HG03159 (cell line): Measurements from ENCODE around the gene FUT6.
"Not testable (repeated sequence)": the region's sequence is repeated elsewhere in the genome, so short reads cannot be mapped to it uniquely, and the experiment has no call there.

Experiments used
- ATAC-seq: cut with Tn5 transposase; IDR thresholded peaks from one replicate; pipeline ENCODE4 v1.9.1; 2021; ENCODE audit warnings: mild to moderate bottlenecking, moderate library complexity; ENCODE audit not compliant: unreplicated experiment

Gene FUT6

GRCh38 chr19:5863030-5863665 lies 23.6 kb upstream of the FUT6 start:
- ATAC-seq: no peak

DNA sequence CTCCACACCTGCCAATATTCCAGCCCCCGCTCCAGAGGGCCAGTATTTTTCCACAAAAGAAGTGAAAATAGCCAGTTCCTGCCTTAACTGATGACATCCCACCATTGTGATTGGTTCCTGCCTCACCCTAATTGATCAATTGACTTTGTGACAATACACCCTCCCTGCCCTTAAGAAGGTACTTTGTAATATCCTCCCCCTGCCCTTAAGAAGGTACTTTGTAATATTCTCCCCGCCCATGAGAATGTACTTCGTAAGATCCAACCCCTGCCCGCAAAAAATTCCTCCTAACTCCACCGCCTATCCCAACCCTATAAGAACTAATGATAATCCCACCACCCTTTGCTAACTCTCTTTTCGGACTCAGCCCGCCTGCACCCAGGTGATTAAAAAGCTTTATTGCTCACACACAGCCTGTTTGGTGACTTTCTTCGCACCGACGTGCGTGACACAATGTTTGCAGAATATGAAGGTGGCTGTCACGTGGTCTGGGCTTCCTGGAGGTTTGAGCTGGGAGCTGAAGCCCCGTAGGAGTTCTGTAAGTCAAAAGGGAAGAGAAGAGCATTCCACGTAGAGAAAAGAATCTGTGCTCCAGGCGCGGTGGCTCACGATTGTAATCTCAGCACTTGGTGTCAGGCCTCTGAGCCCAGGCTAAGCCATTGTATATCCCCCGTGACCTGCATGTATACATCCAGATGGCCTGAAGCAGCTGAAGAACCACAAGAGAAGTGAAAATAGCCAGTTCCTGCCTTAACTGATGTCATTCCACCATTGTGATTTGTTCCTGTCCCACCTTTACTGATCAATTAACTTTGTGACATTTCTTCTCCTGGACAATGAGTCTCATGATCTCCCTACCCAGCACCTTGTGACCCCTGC lies 17.9 kb upstream of the FUT6 start:
- no peak for ATAC-seq

DNA sequence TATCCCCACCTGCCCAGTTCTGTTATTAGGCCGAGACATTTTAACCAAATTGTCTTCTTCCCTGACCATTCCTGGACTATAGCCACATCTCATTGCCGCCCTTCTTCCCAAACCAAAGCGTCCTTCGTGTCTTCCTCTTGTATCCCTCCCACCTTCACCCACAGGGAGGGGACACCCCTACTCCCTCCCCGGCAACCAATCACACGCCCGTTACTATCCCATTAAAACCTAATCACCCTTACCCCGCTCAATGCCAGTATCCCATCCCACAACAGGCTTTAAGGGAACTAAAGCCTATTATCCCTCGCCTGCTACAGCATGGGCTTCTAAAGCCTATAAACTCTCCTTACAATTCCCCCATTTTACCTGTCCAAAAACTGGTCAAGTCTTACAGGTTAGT lies 15.6 kb upstream of the FUT6 start:
- ATAC-seq: not testable (repeated sequence)

DNA sequence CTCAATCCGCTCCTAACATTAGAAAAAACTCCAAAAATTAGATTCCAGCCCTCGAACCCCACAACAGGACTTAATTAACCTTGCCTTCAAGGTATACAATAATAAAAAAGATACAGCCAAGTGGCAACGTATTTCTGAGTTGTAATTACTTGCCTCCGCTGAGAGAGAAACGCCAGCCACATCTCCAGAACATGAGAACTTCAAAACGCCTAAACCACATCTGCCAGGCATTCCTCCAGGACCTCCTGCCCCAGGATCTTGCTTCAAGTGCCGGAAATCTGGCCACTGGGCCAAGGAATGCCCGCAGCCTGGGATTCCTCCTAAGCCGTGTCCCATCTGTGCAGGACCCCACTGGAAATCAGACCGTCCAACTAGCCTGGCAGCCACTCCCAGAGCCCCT lies 14.6 kb upstream of the FUT6 start:
- not testable (repeated sequence) for ATAC-seq

GRCh38 chr19:5851302-5851701 lies 11.8 kb upstream of the FUT6 start, which contains the start of gene FUT3:
TSS of gene FUT3 (minus strand) at chr19:5851449.
- no peak for ATAC-seq

- ATAC-seq: no peak
Measured at GRCh38 chr19:5850743-5851293, 11.3 kb upstream of the FUT6 start.

GRCh38 chr19:5850189-5850588 lies 10.7 kb upstream of the FUT6 start:
- ATAC-seq: no peak

DNA sequence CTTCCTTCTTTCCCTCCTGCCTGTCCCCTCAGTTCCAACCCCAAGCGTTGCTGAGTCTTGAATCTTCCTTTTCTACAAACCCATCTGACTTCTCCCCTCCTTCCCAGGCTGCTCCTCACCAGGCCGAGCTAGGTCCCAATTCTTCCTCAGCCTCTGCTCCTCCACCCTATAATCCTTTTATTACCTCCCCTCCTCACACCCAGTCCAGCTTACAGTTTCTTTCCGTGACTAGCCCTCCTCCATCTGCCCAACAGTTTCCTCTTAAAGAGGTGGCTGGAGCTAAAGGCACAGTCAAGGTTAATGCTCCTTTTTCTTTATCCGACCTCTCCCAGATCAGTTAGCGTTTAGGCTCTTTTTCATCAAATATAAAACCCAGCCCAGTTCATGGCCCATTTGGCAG lies 9.1 kb upstream of the FUT6 start:
- not testable (repeated sequence) for ATAC-seq

DNA sequence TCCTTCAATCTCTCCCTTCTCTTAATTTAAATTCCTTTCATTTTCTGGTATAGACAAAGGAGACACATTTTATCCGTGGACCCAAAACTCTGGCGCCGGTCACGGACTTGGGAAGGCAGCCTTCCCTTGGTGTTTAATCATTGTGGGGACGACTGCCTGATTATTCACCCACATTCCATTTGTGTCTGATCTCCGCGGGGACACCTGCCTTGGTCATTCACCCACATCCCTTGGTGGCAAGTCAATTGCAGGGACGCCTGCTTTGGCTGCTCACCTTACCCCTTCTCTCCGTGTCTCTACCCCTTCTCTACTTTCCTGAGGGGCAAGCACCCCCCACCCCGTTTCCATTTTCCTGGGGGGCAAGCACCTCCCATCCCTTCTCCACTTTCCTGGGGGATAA lies 8.3 kb upstream of the FUT6 start:
- ATAC-seq: not testable (repeated sequence)

DNA sequence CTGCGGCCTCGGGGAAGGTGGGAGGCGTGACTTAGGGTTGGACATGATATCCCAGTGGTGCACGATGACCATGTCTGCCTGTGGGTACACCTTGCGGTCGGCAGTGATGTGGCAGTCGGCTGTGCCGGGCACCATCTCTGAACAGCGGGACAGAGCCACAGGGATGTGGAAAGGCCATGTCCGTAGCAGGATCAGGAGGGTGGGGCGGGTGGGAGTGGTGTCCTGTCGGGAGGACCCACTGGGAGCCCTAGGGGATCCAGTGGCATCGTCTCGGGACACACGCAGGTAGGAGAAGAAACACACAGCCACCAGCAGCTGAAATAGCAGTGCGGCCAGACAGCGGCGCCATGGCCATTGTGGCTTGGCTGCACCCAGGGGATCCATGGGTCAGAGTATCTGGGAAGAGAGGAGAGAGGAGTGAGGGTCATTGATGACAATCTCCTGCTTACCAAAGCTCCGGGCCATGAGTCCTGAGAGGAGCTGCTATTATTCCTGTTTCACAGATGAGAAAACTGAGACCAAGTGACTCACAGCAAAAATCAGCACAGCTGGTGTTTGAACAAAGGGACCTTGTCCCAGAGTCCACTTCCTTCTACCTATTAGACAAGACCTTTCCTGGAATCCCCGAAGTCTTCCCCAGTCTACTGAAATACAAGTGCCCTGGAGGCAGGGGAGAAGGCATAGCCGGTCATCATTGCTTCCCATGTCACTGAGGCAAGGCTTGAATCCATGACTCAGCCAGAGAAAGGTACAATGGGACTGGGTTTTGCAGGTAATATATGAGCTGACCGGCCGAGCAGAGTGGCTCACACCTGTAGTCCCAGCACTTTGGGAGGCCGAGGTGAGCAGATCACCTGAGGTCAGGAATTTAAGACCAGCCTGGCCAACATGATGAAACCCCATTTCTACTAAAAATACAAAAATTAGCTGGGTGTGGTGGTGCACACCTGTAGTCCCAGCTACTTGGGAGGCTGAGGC lies 5.2 kb upstream of the FUT6 start:
- ATAC-seq: no peak

DNA sequence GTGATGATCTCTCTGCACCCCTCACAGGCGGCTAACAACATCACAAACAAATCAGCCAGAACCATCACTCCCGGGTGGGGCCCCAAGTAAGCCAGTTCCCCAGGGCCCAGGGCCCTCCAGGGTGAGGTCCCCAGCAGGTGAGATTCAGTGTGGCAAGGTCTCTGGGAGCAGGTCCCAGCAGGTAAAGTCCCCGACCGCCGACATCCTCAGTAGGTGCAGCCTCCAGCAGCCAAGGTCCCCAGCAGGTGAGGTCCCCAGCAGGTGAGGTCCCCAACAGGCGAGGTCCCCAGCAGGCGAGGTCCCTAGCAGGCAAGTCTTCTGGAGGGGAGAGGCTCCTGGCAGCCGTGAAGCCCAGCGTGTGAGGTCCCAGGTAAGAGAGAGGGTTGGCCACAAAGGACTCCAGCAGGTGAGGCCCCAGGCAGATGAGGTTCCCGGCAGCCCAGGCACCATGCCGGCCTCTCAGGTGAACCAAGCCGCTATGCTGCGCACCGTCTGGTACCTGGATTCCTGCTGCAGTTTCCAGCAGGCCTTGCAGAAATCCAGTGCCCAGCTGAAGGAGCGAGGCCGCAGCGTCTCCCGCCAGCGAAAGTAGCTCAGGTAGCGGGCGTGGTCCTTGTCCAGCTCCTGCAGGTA lies 3.9 kb upstream of the FUT6 start:
- ATAC-seq: no peak

GRCh38 chr19:5841735-5842111 lies 2.2 kb upstream of the FUT6 start:
- ATAC-seq: not testable (repeated sequence)

GRCh38 chr19:5838353-5839064 lies 993 bp downstream of the FUT6 start:
- no peak for ATAC-seq

- ATAC-seq: no peak
Measured at GRCh38 chr19:5837761-5838352, 1.6 kb downstream of the FUT6 start.

DNA sequence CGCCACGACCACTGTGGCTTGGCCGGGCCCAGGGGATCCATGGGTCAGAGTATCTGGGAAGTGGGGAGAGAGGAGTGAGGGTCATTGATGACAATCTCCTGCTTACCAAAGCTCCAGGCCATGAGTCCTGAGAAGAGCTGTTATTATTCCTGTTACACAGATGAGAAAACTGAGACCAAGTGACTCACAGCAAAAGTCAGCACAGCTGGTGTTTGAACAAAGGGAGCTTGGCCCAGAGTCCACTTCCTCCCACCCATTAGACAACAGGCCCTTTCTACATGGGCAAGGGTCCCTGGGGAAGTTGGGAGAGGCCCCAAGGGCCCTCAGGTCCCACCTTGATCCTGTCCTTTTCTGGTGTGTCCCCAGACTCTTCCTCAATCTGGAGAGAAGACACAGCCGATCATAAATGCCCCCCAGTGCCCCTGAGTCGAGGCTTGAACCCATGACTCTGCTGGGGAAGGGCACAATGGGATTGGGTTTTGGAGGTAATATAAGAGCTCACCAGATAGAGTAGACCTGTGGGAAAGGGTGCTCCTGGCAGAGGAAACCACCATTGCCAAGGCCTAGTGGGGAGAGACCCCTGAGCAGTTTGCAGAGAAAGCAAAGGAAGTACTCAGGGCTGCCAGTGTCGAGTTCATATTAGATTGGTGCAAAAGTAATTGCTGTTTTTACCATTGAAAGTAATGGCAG lies 6.8 kb downstream of the FUT6 start:
- no peak for ATAC-seq

DNA sequence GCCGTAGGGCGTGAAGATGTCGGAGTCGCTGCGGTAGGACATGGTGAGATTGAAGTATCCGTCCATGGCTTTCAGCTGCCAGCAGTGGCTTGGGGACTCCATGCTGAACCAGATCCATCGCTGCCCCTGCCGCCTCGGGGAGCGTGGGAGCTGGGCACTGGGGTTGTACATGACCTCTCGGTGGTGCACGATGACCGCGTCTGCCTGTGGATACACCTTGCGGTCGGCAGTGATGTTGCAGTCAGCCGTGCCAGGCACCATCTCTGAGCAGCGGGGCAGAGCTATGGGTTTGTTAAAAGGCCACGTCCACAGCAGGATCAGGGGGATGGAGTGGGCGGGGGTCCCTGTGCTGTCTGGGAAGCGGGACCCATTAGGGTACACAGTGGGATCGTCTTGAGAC lies 7.4 kb downstream of the FUT6 start:
- no peak for ATAC-seq

- ATAC-seq: no peak
Measured at GRCh38 chr19:5831159-5831558, 8.3 kb downstream of the FUT6 start.

GRCh38 chr19:5829567-5830310 lies 9.8 kb downstream of the FUT6 start:
- ATAC-seq: no peak
